CD14-positive monocyte (primary cell): ENCODE results near the gene VASN. TPM values are rescaled to one million over a fixed set of nuclear protein-coding genes. Genes with fewer than 3 reads are reported as not detected.
A peak's percentile ranks its signal among the peaks of the same experiment; 100 is the strongest.

Source experiments
- DNase-seq, 3 donors: peaks; one replicate each; pipeline ENCODE4 v3.0.0-alpha.2; 2011 to 2022
- H2AFZ ChIP-seq: 2 replicates; pipeline ENCODE4 v1.6.0; 2012; ENCODE audit warnings: mild to moderate bottlenecking, low read depth, low read length, inconsistent platforms; ENCODE audit not compliant: insufficient read depth, poor library complexity, severe bottlenecking
- H3K27ac ChIP-seq, 2 donors: 1 replicate in 1 of 2; 2 replicates in 1 of 2; pipeline ENCODE4 v1.5.1; 2012 to 2013; ENCODE audit warnings: low read length in 2 of 2, control low read depth in 1 of 2, inconsistent platforms in 1 of 2, low read depth in 1 of 2, mild to moderate bottlenecking in 1 of 2
- H3K27me3 ChIP-seq, 2 donors: one replicate each; pipeline versions ENCODE4 v1.6.0 to v1.6.1; 2011 to 2013; ENCODE audit warnings: low read length in 2 of 2; ENCODE audit not compliant: control insufficient read depth in 2 of 2, insufficient read depth in 2 of 2
- H3K36me3 ChIP-seq, 2 donors: replicated peaks in 1 of 2; 1 replicate in 1 of 2; 2 replicates in 1 of 2; pipeline versions ENCODE4 v1.5.1 to v1.6.1; 2012 to 2013; ENCODE audit warnings: low read length in 2 of 2, control low read depth in 1 of 2, inconsistent platforms in 1 of 2, mild to moderate bottlenecking in 1 of 2; ENCODE audit not compliant: insufficient read depth in 2 of 2, control insufficient read depth in 1 of 2
- H3K4me1 ChIP-seq, 2 donors: 1 replicate in 1 of 2; 2 replicates in 1 of 2; pipeline versions ENCODE4 v1.5.1 to v1.6.1; 2012 to 2013; ENCODE audit warnings: low read length in 2 of 2, control low read depth in 1 of 2, inconsistent platforms in 1 of 2, mild to moderate bottlenecking in 1 of 2, moderate library complexity in 1 of 2; ENCODE audit not compliant: insufficient read depth in 2 of 2, control insufficient read depth in 1 of 2
- H3K4me2 ChIP-seq: replicated peaks from 2 replicates; pipeline ENCODE3; 2012; ENCODE audit warnings: low read length, moderate library complexity, mild to moderate bottlenecking; ENCODE audit not compliant: poor library complexity, severe bottlenecking; ENCODE audit errors: extremely low read depth
- H3K4me3 ChIP-seq, 3 experiments: fragments of 200-600 bp in 1 of 3; sonication (generic) in 1 of 3; replicated peaks in 1 of 3; 1 replicate in 2 of 3; 2 replicates in 1 of 3; pipeline ENCODE4 v1.5.1; 2011 to 2013; ENCODE audit warnings: low read length in 3 of 3, mild to moderate bottlenecking in 3 of 3, control low read depth in 2 of 3, low read depth in 2 of 3, inconsistent platforms in 1 of 3, moderate library complexity in 1 of 3
- H3K79me2 ChIP-seq: 2 replicates; pipeline ENCODE4 v1.6.0; 2012; ENCODE audit warnings: mild to moderate bottlenecking, control low read depth, inconsistent platforms, low read length, moderate library complexity; ENCODE audit not compliant: insufficient read depth
- H3K9ac ChIP-seq: 2 replicates; pipeline ENCODE4 v1.6.0; 2017; ENCODE audit warnings: low read length, mild to moderate bottlenecking; ENCODE audit not compliant: insufficient read depth, poor library complexity, severe bottlenecking
- H3K9me3 ChIP-seq, 2 donors: replicated peaks in 1 of 2; 1 replicate in 1 of 2; 2 replicates in 1 of 2; pipeline versions ENCODE4 v1.5.1 to v1.6.1; 2012 to 2013; ENCODE audit warnings: low read length in 2 of 2, control low read depth in 1 of 2; ENCODE audit not compliant: control insufficient read depth in 1 of 2, insufficient read depth in 1 of 2
- H4K20me1 ChIP-seq: 2 replicates; pipeline ENCODE4 v1.6.0; 2012; ENCODE audit warnings: mild to moderate bottlenecking, low read length, control low read depth, moderate library complexity; ENCODE audit not compliant: insufficient read depth
- H3K27ac Mint-ChIP-seq, 7 donors: one replicate each; pipeline ENCODE4 v1.8.0; 2020; ENCODE audit warnings: mild to moderate bottlenecking in 7 of 7, mixed read lengths in 7 of 7, moderate library complexity in 6 of 7, inconsistent platforms in 2 of 7
- H3K27me3 Mint-ChIP-seq, 3 donors: one replicate each; pipeline ENCODE4 v1.8.0; 2021 to 2022; ENCODE audit warnings: low read depth in 3 of 3, mild to moderate bottlenecking in 3 of 3, mixed read lengths in 3 of 3, moderate library complexity in 3 of 3, inconsistent platforms in 1 of 3
- H3K36me3 Mint-ChIP-seq, 2 donors: one replicate each; pipeline ENCODE4 v1.8.0; 2020; ENCODE audit warnings: mixed read lengths in 2 of 2, inconsistent platforms in 1 of 2, mild to moderate bottlenecking in 1 of 2
- H3K4me1 Mint-ChIP-seq: one replicate; pipeline ENCODE4 v1.8.0; 2020; ENCODE audit warnings: mild to moderate bottlenecking, mixed read lengths
- H3K4me3 Mint-ChIP-seq, 2 donors: one replicate each; pipeline ENCODE4 v1.8.0; 2020; ENCODE audit warnings: mild to moderate bottlenecking in 2 of 2, mixed read lengths in 2 of 2, moderate library complexity in 1 of 2
- H3K9me3 Mint-ChIP-seq, 7 donors: one replicate each; pipeline ENCODE4 v1.8.0; 2020 to 2022; ENCODE audit warnings: mixed read lengths in 7 of 7, mild to moderate bottlenecking in 6 of 7, moderate library complexity in 6 of 7, inconsistent platforms in 2 of 7
- CTCF ChIP-seq: fragments of 200-600 bp; IDR thresholded peaks from one replicate; pipeline ENCODE4 v1.8.0; 2022; ENCODE audit warnings: antibody characterized with exemption, mild to moderate bottlenecking
- WGBS: methylation state at CpG from one replicate; pipeline ENCODE4 v1.1.5; 2013; ENCODE audit warnings: missing lambda C conversion rate; ENCODE audit not compliant: insufficient coverage; 5-methylcytosine and 5-hydroxymethylcytosine counted together
- intact Hi-C, 2 donors: fragments of 100-400 bp; cut with micrococcal nuclease; formaldehyde crosslinking; loops; one replicate each; pipeline versions ENCODE4 v1.15.0 to v1.15.1; 2023
- polyA plus RNA-seq, 3 donors: library from polyadenylated mRNA; depleted of rRNA in 1 of 3; unstranded in 2 of 3; stranded (reverse) in 1 of 3; fragments of 300-500 nt in 2 of 3; fragments of >200 nt in 1 of 3; fragmentation: Illumina TruSeq in 2 of 3; gene quantifications; 1 replicate in 2 of 3; 2 replicates in 1 of 3; pipeline ENCODE4 v1.2.3, GENCODE V29; 2012 to 2021

The VASN gene
- polyA plus RNA-seq, 3 donors: 0.03 TPM; not detected in 2

GRCh38 chr16:4359914-4360313 lies 11.7 kb upstream of the VASN start:
- H3K9me3 Mint-ChIP-seq: no peaks in the 10 kb centered on the region
- peaks cover 64 to 97% of the 10 kb centered on the region in 2 donors for H3K36me3 Mint-ChIP-seq
- Histone ChIP-seq H3K36me3 (peaks cover 78 to 93% of the 10 kb centered on the region in 2 donors), H3K27ac (peak overlapping the region in 1 of 2 donors; percentile 8), H3K9ac (no peak overlapping the region), H3K9me3 (no peaks in the 10 kb centered on the region), H2AFZ (no peak overlapping the region), H3K4me3 (no peak overlapping the region), H4K20me1 (peaks cover 81% of the 10 kb centered on the region), H3K79me2 (no peaks in the 10 kb centered on the region), H3K4me2 (no peak overlapping the region), H3K4me1 (no peaks in the 10 kb centered on the region), H3K27me3 (no peaks in the 10 kb centered on the region)
- no peak overlapping the region for H3K4me3 Mint-ChIP-seq
- H3K27ac Mint-ChIP-seq: peak overlapping the region in 2 of 7 donors; percentile 24 to 61
- no peak for TF ChIP-seq CTCF
- H3K4me1 Mint-ChIP-seq: no peaks in the 10 kb centered on the region
- intact Hi-C loops: no loop called here
- DNase-seq: no peak
- WGBS: 83% methylated on average over 2 of the region's 3 CpGs
- peaks cover 1% of the 10 kb centered on the region in 3 donors for H3K27me3 Mint-ChIP-seq

- H3K4me3 Mint-ChIP-seq: no peak overlapping the region
- Histone ChIP-seq H3K27me3 (no peaks in the 10 kb centered on the region), H3K9me3 (no peaks in the 10 kb centered on the region), H3K4me3 (no peak overlapping the region), H4K20me1 (peaks cover 84% of the 10 kb centered on the region), H3K27ac (peak overlapping the region in 1 of 2 donors; percentile 8), H3K79me2 (no peaks in the 10 kb centered on the region), H3K4me2 (no peak overlapping the region), H3K9ac (no peak overlapping the region), H2AFZ (no peak overlapping the region), H3K36me3 (peaks cover 80 to 93% of the 10 kb centered on the region in 2 donors), H3K4me1 (no peaks in the 10 kb centered on the region)
- no peaks in the 10 kb centered on the region for H3K9me3 Mint-ChIP-seq
- no peak for DNase-seq
- H3K27me3 Mint-ChIP-seq: peaks cover 1 to 3% (median 3%) of the 10 kb centered on the region in 3 donors
- WGBS: 89% methylated on average over 7 of the region's 11 CpGs
- intact Hi-C loops: no loop called here
- no peaks in the 10 kb centered on the region for H3K4me1 Mint-ChIP-seq
- TF ChIP-seq CTCF: no peak
- peak overlapping the region in 2 of 7 donors; percentile 46 to 54 for H3K27ac Mint-ChIP-seq
- peaks cover 67 to 97% of the 10 kb centered on the region in 2 donors for H3K36me3 Mint-ChIP-seq
Measured at GRCh38 chr16:4360538-4361021, 11.1 kb upstream of the VASN start.
